ENCODE results near the gene RALGAPA2. TPM values are rescaled to one million over a fixed set of nuclear protein-coding genes. Genes with fewer than 3 reads are reported as not detected.
A peak's percentile ranks its signal among the peaks of the same experiment; 100 is the strongest.

The RALGAPA2 gene
- total and polyA plus RNA-seq, 4 donors: 14.4 to 24.8 (median 18.0) TPM

GRCh38 chr20:20435453-20435852 is 277.0 kb downstream of the RALGAPA2 start:
- peaks cover 13% of the 10 kb centered on the region for H3K27me3 ChIP-seq (ENCODE audit: control insufficient read depth, insufficient read depth, low read length)
- peaks cover 5% of the 10 kb centered on the region for H3K36me3 ChIP-seq (ENCODE audit: control insufficient read depth, insufficient read depth, low read length)
- WGBS (ENCODE audit: insufficient coverage): 77% methylated on average over 6 of the region's 6 CpGs
- no peak overlapping the region for H3K4me3 ChIP-seq (ENCODE audit: low read depth, low read length)
- H3K27ac ChIP-seq (ENCODE audit: low read depth, low read length): no peak overlapping the region
- peak in 2 of 6 donors; percentile 32 to 35 for DNase-seq (ENCODE audit: low read depth in 4 of 6, low spot score in 6 of 6)
- H3K9me3 ChIP-seq (ENCODE audit: control insufficient read depth, insufficient read depth, low read length): no peaks in the 10 kb centered on the region
- H3K4me1 ChIP-seq (ENCODE audit: control insufficient read depth, insufficient read depth, low read length): peaks cover 2% of the 10 kb centered on the region

- no peak overlapping the region for H3K27ac ChIP-seq (ENCODE audit: low read depth, low read length)
- H3K27me3 ChIP-seq (ENCODE audit: control insufficient read depth, insufficient read depth, low read length): peaks cover 19% of the 10 kb centered on the region
- H3K4me1 ChIP-seq (ENCODE audit: control insufficient read depth, insufficient read depth, low read length): no peaks in the 10 kb centered on the region
- WGBS (ENCODE audit: insufficient coverage): 93% methylated on average over 3 of the region's 5 CpGs
- H3K9me3 ChIP-seq (ENCODE audit: control insufficient read depth, insufficient read depth, low read length): no peaks in the 10 kb centered on the region
- H3K36me3 ChIP-seq (ENCODE audit: control insufficient read depth, insufficient read depth, low read length): peaks cover 3% of the 10 kb centered on the region
- no peak overlapping the region for H3K4me3 ChIP-seq (ENCODE audit: low read depth, low read length)
- no peak for DNase-seq (ENCODE audit: low read depth in 4 of 6, low spot score in 6 of 6)
Measured at GRCh38 chr20:20432618-20433286, 279.7 kb downstream of the RALGAPA2 start.

- DNase-seq (ENCODE audit: low read depth in 4 of 6, low spot score in 6 of 6): no peak
- Histone ChIP-seq H3K9me3 (ENCODE audit: control insufficient read depth, insufficient read depth, low read length) (no peaks in the 10 kb centered on the region), H3K4me3 (ENCODE audit: low read depth, low read length) (no peak overlapping the region), H3K36me3 (ENCODE audit: control insufficient read depth, insufficient read depth, low read length) (no peaks in the 10 kb centered on the region), H3K27ac (ENCODE audit: low read depth, low read length) (no peak overlapping the region), H3K27me3 (ENCODE audit: control insufficient read depth, insufficient read depth, low read length) (peaks cover 18% of the 10 kb centered on the region), H3K4me1 (ENCODE audit: control insufficient read depth, insufficient read depth, low read length) (no peaks in the 10 kb centered on the region)
- WGBS (ENCODE audit: insufficient coverage): 91% methylated on average over 3 of the region's 3 CpGs
Measured at GRCh38 chr20:20430066-20430465, 282.4 kb downstream of the RALGAPA2 start.

DNA sequence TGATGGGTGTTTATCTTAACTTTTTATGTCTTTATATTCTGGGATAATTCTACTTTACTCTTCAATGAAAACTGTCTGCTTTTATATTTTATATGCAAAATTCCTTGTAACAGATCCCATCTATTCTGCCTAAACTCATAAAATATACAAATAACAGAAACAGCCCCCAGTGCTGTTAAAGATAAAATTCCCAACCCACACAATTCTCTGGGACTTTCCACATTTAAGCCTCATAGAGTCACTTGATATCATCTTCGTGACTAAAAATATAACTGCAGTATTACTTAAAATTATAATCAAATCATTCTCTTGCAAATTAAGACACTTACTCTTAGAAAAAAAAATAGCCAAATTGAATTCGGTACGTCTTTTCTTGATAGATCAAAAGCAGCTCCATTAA is 284.4 kb downstream of the RALGAPA2 start:
- H3K36me3 ChIP-seq (ENCODE audit: control insufficient read depth, insufficient read depth, low read length): no peaks in the 10 kb centered on the region
- H3K4me1 ChIP-seq (ENCODE audit: control insufficient read depth, insufficient read depth, low read length): no peaks in the 10 kb centered on the region
- WGBS (ENCODE audit: insufficient coverage): no CpG with 5 or more reads among the region's 3 CpGs
- DNase-seq (ENCODE audit: low read depth in 4 of 6, low spot score in 6 of 6): no peak
- H3K9me3 ChIP-seq (ENCODE audit: control insufficient read depth, insufficient read depth, low read length): no peaks in the 10 kb centered on the region
- no peak overlapping the region for H3K4me3 ChIP-seq (ENCODE audit: low read depth, low read length)
- H3K27ac ChIP-seq (ENCODE audit: low read depth, low read length): no peak overlapping the region
- H3K27me3 ChIP-seq (ENCODE audit: control insufficient read depth, insufficient read depth, low read length): peaks cover 17% of the 10 kb centered on the region

DNA sequence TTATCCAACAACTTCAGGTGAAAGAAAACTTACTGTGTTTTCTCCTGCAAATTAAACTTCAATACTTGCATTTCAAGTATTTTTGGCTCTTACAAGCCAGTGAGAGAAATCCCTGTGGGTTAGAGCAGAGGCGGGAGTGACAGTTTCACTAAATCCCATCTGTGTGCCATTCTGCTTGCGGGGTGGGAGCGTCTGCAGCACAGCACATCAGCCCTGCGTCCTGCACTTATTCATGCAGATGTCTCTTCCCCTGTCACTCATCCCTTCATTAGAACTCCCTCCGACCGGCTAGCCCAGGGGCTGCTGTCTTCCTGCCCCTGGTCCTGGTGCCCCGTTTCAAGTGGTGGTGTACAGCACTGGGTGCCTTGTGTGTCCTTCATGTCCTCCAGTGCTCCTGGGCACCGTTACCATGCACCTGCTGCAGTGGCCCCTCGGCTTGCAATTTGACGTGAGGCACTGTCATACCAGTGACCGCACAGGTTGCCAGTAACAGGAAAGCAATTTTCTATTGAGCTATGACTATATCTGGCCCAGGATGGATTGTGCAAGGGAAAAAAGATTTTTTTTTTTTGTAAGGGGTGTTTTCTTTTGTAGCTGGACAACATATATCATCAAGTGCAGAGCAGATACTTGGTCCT is 285.1 kb downstream of the RALGAPA2 start:
- DNase-seq (ENCODE audit: low read depth in 4 of 6, low spot score in 6 of 6): no peak
- 88% methylated on average over 11 of the region's 11 CpGs for WGBS (ENCODE audit: insufficient coverage)

GRCh38 chr20:20426655-20426907 is 285.9 kb downstream of the RALGAPA2 start:
- H3K36me3 ChIP-seq (ENCODE audit: control insufficient read depth, insufficient read depth, low read length): no peaks in the 10 kb centered on the region
- no peaks in the 10 kb centered on the region for H3K4me1 ChIP-seq (ENCODE audit: control insufficient read depth, insufficient read depth, low read length)
- no peak overlapping the region for H3K27ac ChIP-seq (ENCODE audit: low read depth, low read length)
- DNase-seq (ENCODE audit: low read depth in 4 of 6, low spot score in 6 of 6): no peak
- no peak overlapping the region for H3K4me3 ChIP-seq (ENCODE audit: low read depth, low read length)
- H3K9me3 ChIP-seq (ENCODE audit: control insufficient read depth, insufficient read depth, low read length): no peaks in the 10 kb centered on the region
- H3K27me3 ChIP-seq (ENCODE audit: control insufficient read depth, insufficient read depth, low read length): peaks cover 16% of the 10 kb centered on the region
- 78% methylated on average over 3 of the region's 4 CpGs for WGBS (ENCODE audit: insufficient coverage)

More for the DNA sequence above, 285.1 kb downstream of the RALGAPA2 start:
- H3K4me1 ChIP-seq (ENCODE audit: control insufficient read depth, insufficient read depth, low read length): no peaks in the 10 kb centered on the region
- H3K9me3 ChIP-seq (ENCODE audit: control insufficient read depth, insufficient read depth, low read length): no peaks in the 10 kb centered on the region
- no peaks in the 10 kb centered on the region for H3K36me3 ChIP-seq (ENCODE audit: control insufficient read depth, insufficient read depth, low read length)
- no peak overlapping the region for H3K27ac ChIP-seq (ENCODE audit: low read depth, low read length)
- H3K27me3 ChIP-seq (ENCODE audit: control insufficient read depth, insufficient read depth, low read length): peaks cover 19% of the 10 kb centered on the region
- no peak overlapping the region for H3K4me3 ChIP-seq (ENCODE audit: low read depth, low read length)

GRCh38 chr20:20425823-20426654 is 286.4 kb downstream of the RALGAPA2 start:
- 86% methylated on average over 2 of the region's 5 CpGs for WGBS (ENCODE audit: insufficient coverage)
- Histone ChIP-seq H3K9me3 (ENCODE audit: control insufficient read depth, insufficient read depth, low read length) (no peaks in the 10 kb centered on the region), H3K36me3 (ENCODE audit: control insufficient read depth, insufficient read depth, low read length) (no peaks in the 10 kb centered on the region), H3K27me3 (ENCODE audit: control insufficient read depth, insufficient read depth, low read length) (peaks cover 13% of the 10 kb centered on the region), H3K27ac (ENCODE audit: low read depth, low read length) (no peak overlapping the region), H3K4me3 (ENCODE audit: low read depth, low read length) (no peak overlapping the region), H3K4me1 (ENCODE audit: control insufficient read depth, insufficient read depth, low read length) (no peaks in the 10 kb centered on the region)
- no peak for DNase-seq (ENCODE audit: low read depth in 4 of 6, low spot score in 6 of 6)

- no peak overlapping the region for H3K27ac ChIP-seq (ENCODE audit: low read depth, low read length)
- peaks cover 10% of the 10 kb centered on the region for H3K27me3 ChIP-seq (ENCODE audit: control insufficient read depth, insufficient read depth, low read length)
- H3K4me3 ChIP-seq (ENCODE audit: low read depth, low read length): no peak overlapping the region
- H3K36me3 ChIP-seq (ENCODE audit: control insufficient read depth, insufficient read depth, low read length): no peaks in the 10 kb centered on the region
- no peaks in the 10 kb centered on the region for H3K4me1 ChIP-seq (ENCODE audit: control insufficient read depth, insufficient read depth, low read length)
- no peaks in the 10 kb centered on the region for H3K9me3 ChIP-seq (ENCODE audit: control insufficient read depth, insufficient read depth, low read length)
- DNase-seq (ENCODE audit: low read depth in 4 of 6, low spot score in 6 of 6): no peak
- WGBS (ENCODE audit: insufficient coverage): no CpG with 5 or more reads among the region's 1 CpG
Measured at GRCh38 chr20:20423117-20423516, 289.3 kb downstream of the RALGAPA2 start.

- Histone ChIP-seq H3K4me1 (ENCODE audit: control insufficient read depth, insufficient read depth, low read length) (peaks cover 8% of the 10 kb centered on the region), H3K27me3 (ENCODE audit: control insufficient read depth, insufficient read depth, low read length) (peaks cover 25% of the 10 kb centered on the region), H3K36me3 (ENCODE audit: control insufficient read depth, insufficient read depth, low read length) (no peaks in the 10 kb centered on the region), H3K27ac (ENCODE audit: low read depth, low read length) (no peak overlapping the region), H3K4me3 (ENCODE audit: low read depth, low read length) (no peak overlapping the region), H3K9me3 (ENCODE audit: control insufficient read depth, insufficient read depth, low read length) (no peaks in the 10 kb centered on the region)
- 100% methylated on average over 2 of the region's 8 CpGs for WGBS (ENCODE audit: insufficient coverage)
- no peak for DNase-seq (ENCODE audit: low read depth in 4 of 6, low spot score in 6 of 6)
Measured at GRCh38 chr20:20417876-20418676, 294.4 kb downstream of the RALGAPA2 start.
